ENCODE results near the gene EXOG. TPM values are rescaled to one million over a fixed set of nuclear protein-coding genes. Genes with fewer than 3 reads are reported as not detected.

The EXOG gene
- total RNA-seq, 1 experiment from 2014 or later = 13.7 TPM

Other genes starting within 250 kb of the EXOG start
- gene SLC22A13, start 230.5 kb upstream of the EXOG start, total RNA-seq (2021) = 0.16 to 0.42 TPM (median 0.30 TPM) in 3 replicates
- gene SLC22A14, start 214.0 kb upstream of the EXOG start, total RNA-seq (2021) = 0.09 TPM in 1 of 3 replicates, not detected in the others
- 3.1 to 4.1 TPM (median 3.3 TPM) in 3 replicates for gene XYLB, start 149.6 kb upstream of the EXOG start, total RNA-seq (2021)
- 104 to 117 TPM (median 112 TPM) in 3 replicates for gene ACVR2B, start 42.5 kb upstream of the EXOG start, total RNA-seq (2021)
- gene SCN5A, start 153.3 kb downstream of the EXOG start, total RNA-seq (2021) = 10.0 to 13.6 TPM (median 11.8 TPM) in 3 replicates

All from WTC11 (cell line).